ENCODE data around the gene JARID2.
A peak's percentile ranks its signal among the peaks of the same experiment; 100 is the strongest.

The JARID2 gene

GRCh38 chr6:15245361-15246216 lies at the start of gene JARID2:
Gene JARID2, plus strand, starts transcription at chr6:15246069. Its CDS starts 471 bp downstream, at chr6:15246540.
- DNase-seq (ENCODE audit: low read depth in 2 of 2) = peak; percentile 95 to 96

GRCh38 chr6:15200087-15200486 lies 45.8 kb upstream of the JARID2 start:
- no peak for DNase-seq (ENCODE audit: low read depth in 2 of 2)

GRCh38 chr6:15205321-15205720 lies 40.5 kb upstream of the JARID2 start:
- no peak for DNase-seq (ENCODE audit: low read depth in 2 of 2)

- no peak for DNase-seq (ENCODE audit: low read depth in 2 of 2)
Observed at GRCh38 chr6:15206887-15207286, 39.0 kb upstream of the JARID2 start.

GRCh38 chr6:15207923-15208322 lies 37.9 kb upstream of the JARID2 start:
- peak; percentile 3 to 4 for DNase-seq (ENCODE audit: low read depth in 2 of 2)

- no peak for DNase-seq (ENCODE audit: low read depth in 2 of 2)
Observed at GRCh38 chr6:15213838-15214400, 31.9 kb upstream of the JARID2 start.

- DNase-seq (ENCODE audit: low read depth in 2 of 2) = no peak
Observed at GRCh38 chr6:15218401-15218800, 27.5 kb upstream of the JARID2 start.

GRCh38 chr6:15220062-15220461 lies 25.8 kb upstream of the JARID2 start:
- DNase-seq (ENCODE audit: low read depth in 2 of 2) = no peak

- DNase-seq (ENCODE audit: low read depth in 2 of 2) = no peak
Observed at GRCh38 chr6:15227827-15228318, 18.0 kb upstream of the JARID2 start.

GRCh38 chr6:15230827-15231226 lies 15.0 kb upstream of the JARID2 start:
- no peak for DNase-seq (ENCODE audit: low read depth in 2 of 2)

GRCh38 chr6:15232836-15233510 lies 12.9 kb upstream of the JARID2 start:
- no peak for DNase-seq (ENCODE audit: low read depth in 2 of 2)

- no peak for DNase-seq (ENCODE audit: low read depth in 2 of 2)
Observed at GRCh38 chr6:15234068-15234758, 11.7 kb upstream of the JARID2 start.

GRCh38 chr6:15239616-15240364 lies 6.1 kb upstream of the JARID2 start:
- DNase-seq (ENCODE audit: low read depth in 2 of 2) = no peak

GRCh38 chr6:15242503-15242902 lies 3.4 kb upstream of the JARID2 start:
- no peak for DNase-seq (ENCODE audit: low read depth in 2 of 2)

GRCh38 chr6:15242937-15243614 lies 2.8 kb upstream of the JARID2 start:
- DNase-seq (ENCODE audit: low read depth in 2 of 2) = no peak

- no peak for DNase-seq (ENCODE audit: low read depth in 2 of 2)
Observed at GRCh38 chr6:15243910-15244619, 1.8 kb upstream of the JARID2 start.

GRCh38 chr6:15244620-15245360 lies 1.1 kb upstream of the JARID2 start:
- no peak for DNase-seq (ENCODE audit: low read depth in 2 of 2)

- no peak for DNase-seq (ENCODE audit: low read depth in 2 of 2)
Observed at GRCh38 chr6:15246217-15246665, 372 bp downstream of the JARID2 start.

Measured in fibroblast of skin of left quadriceps (primary cell).